WTC11 (cell line): ENCODE results near the gene FAM228B. TPM values are rescaled to one million over a fixed set of nuclear protein-coding genes. Genes with fewer than 3 reads are reported as not detected.

Experiments used
- ATF6 ChIP-seq: sonication (generic); formaldehyde crosslinking; IDR thresholded peaks from 2 replicates; pipeline ENCODE4 v1.8.1; 2023; ENCODE audit warnings: mild to moderate bottlenecking, missing genetic modification reagents
- CREM ChIP-seq: sonication (generic); formaldehyde crosslinking; IDR thresholded peaks from 2 replicates; pipeline ENCODE4 v1.8.1; 2022; ENCODE audit warnings: mild to moderate bottlenecking, missing genetic modification reagents, moderate library complexity
- GABPB1 ChIP-seq: sonication (generic); formaldehyde crosslinking; IDR thresholded peaks from 2 replicates; pipeline ENCODE4 v1.8.1; 2023; ENCODE audit warnings: mild to moderate bottlenecking, missing genetic modification reagents
- HMGXB4 ChIP-seq: sonication (generic); formaldehyde crosslinking; IDR thresholded peaks from 2 replicates; pipeline ENCODE4 v1.8.1; 2023; ENCODE audit warnings: mild to moderate bottlenecking, moderate library complexity, missing genetic modification reagents
- JAZF1 ChIP-seq: fragments of 250-450 bp; sonication (Bioruptor Pico); IDR thresholded peaks from 2 replicates; pipeline ENCODE4 v1.9.0; 2021; ENCODE audit warnings: moderate library complexity, mild to moderate bottlenecking, inconsistent platforms
- MYBL2 ChIP-seq: sonication (generic); formaldehyde crosslinking; IDR thresholded peaks from 2 replicates; pipeline ENCODE4 v1.8.1; 2023; ENCODE audit warnings: mild to moderate bottlenecking, moderate library complexity, missing genetic modification reagents
- NFATC4 ChIP-seq: fragments of 250-450 bp; sonication (Bioruptor Pico); IDR thresholded peaks from 2 replicates; pipeline ENCODE4 v1.9.0; 2021; ENCODE audit warnings: mild to moderate bottlenecking
- NFE2L1 ChIP-seq: sonication (generic); formaldehyde crosslinking; IDR thresholded peaks from 2 replicates; pipeline ENCODE4 v1.8.1; 2023; ENCODE audit warnings: missing genetic modification reagents
- OVOL2 ChIP-seq: fragments of 250-450 bp; sonication (Bioruptor Pico); IDR thresholded peaks from 2 replicates; pipeline ENCODE4 v1.9.0; 2021; ENCODE audit warnings: mild to moderate bottlenecking, borderline replicate concordance
- PRDM15 ChIP-seq: sonication (generic); formaldehyde crosslinking; IDR thresholded peaks from 2 replicates; pipeline ENCODE4 v1.8.0; 2022; ENCODE audit warnings: missing genetic modification reagents
- PREB ChIP-seq: sonication (generic); formaldehyde crosslinking; IDR thresholded peaks from 2 replicates; pipeline ENCODE4 v1.8.1; 2022; ENCODE audit warnings: mild to moderate bottlenecking, missing genetic modification reagents, moderate library complexity, borderline replicate concordance
- SMAD4 ChIP-seq: sonication (generic); formaldehyde crosslinking; IDR thresholded peaks from 2 replicates; pipeline ENCODE4 v1.8.0; 2022; ENCODE audit warnings: mild to moderate bottlenecking, missing genetic modification reagents
- TEAD4 ChIP-seq: sonication (generic); formaldehyde crosslinking; IDR thresholded peaks from 2 replicates; pipeline ENCODE4 v1.8.0; 2022; ENCODE audit warnings: mild to moderate bottlenecking, missing genetic modification reagents
- USF2 ChIP-seq: sonication (generic); formaldehyde crosslinking; IDR thresholded peaks from 2 replicates; pipeline ENCODE4 v1.8.1; 2023; ENCODE audit warnings: mild to moderate bottlenecking, missing genetic modification reagents, moderate library complexity
- ZBTB21 ChIP-seq: sonication (generic); formaldehyde crosslinking; IDR thresholded peaks from 2 replicates; pipeline ENCODE4 v1.8.1; 2023; ENCODE audit warnings: mild to moderate bottlenecking, missing genetic modification reagents, borderline replicate concordance
- ZNF512 ChIP-seq: sonication (generic); formaldehyde crosslinking; IDR thresholded peaks from 2 replicates; pipeline ENCODE4 v1.8.1; 2022; ENCODE audit warnings: missing genetic modification reagents, borderline replicate concordance
- ZNF532 ChIP-seq: fragments of 250-450 bp; sonication (Bioruptor Pico); IDR thresholded peaks from 2 replicates; pipeline ENCODE4 v1.9.0; 2021; ENCODE audit warnings: mild to moderate bottlenecking, borderline replicate concordance
- ZNF671 ChIP-seq: fragments of 250-450 bp; sonication (Bioruptor Pico); IDR thresholded peaks from 2 replicates; pipeline ENCODE4 v1.8.0; 2021; ENCODE audit warnings: mild to moderate bottlenecking
- total RNA-seq: library from RNA; stranded (reverse); gene quantifications from 3 replicates; pipeline ENCODE4 v1.2.3, GENCODE V29; 2021

The FAM228B gene
- total RNA-seq, 1 experiment from 2014 or later, result 2.7 TPM

- TF ChIP-seq ZNF512 (CRISPR knock-in tag) (no peak), CREM (0 out of 2 replicates have a peak, but pooled peaks have one; percentile 40), ZBTB21 (CRISPR knock-in tag) (no peak), PRDM15 (0 out of 2 replicates have a peak, but pooled peaks have one; percentile 13), SMAD4 (CRISPR knock-in tag) (no peak), NFATC4 (CRISPR knock-in tag) (no peak), PREB (CRISPR knock-in tag) (no peak), ZNF671 (CRISPR knock-in tag) (no peak), ATF6 (CRISPR knock-in tag) (no peak), ZNF532 (no peak), GABPB1 (peak; percentile 75), MYBL2 (CRISPR knock-in tag) (peak; percentile 76; the same call in 1 of the 2 replicates), OVOL2 (CRISPR knock-in tag) (no peak), NFE2L1 (0 out of 2 replicates have a peak, but pooled peaks have one; percentile 25), HMGXB4 (CRISPR knock-in tag) (peak; percentile 97), TEAD4 (CRISPR knock-in tag) (no peak), JAZF1 (CRISPR knock-in tag) (no peak), USF2 (CRISPR knock-in tag) (no peak; the same call in 1 of the 2 replicates)
These were observed at the start of gene FAM228B, which contains the start of gene PFN4 (continued) for GRCh38 chr2:24123195-24123921.
